Smooth muscle cell of trachea (primary cell): Measurements from ENCODE around the gene SMYD3. TPM values are rescaled to one million over a fixed set of nuclear protein-coding genes. Genes with fewer than 3 reads are reported as not detected.

Experiments
- total RNA-seq: library from RNA; depleted of rRNA; stranded (reverse); fragments of >200 nt; gene quantifications from 2 replicates; pipeline ENCODE4 v1.2.1, GENCODE V29; 2014

The SMYD3 gene
- total RNA-seq: 43.9 and 70.3 TPM in 2 replicates

GRCh38 chr1:246506674-246507481, at the start of gene SMYD3:
TSS of gene SMYD3 (minus strand) at chr1:246507279.

Other genes with a start within 250 kb of the SMYD3 start
- 15.3 and 16.4 TPM in 2 replicates for gene TFB2M, start 59.0 kb upstream of the SMYD3 start, total RNA-seq
- 22.2 and 23.7 TPM in 2 replicates for gene CNST, start 59.2 kb upstream of the SMYD3 start, total RNA-seq
- 51.4 and 61.4 TPM in 2 replicates for gene SCCPDH, start 217.1 kb upstream of the SMYD3 start, total RNA-seq